ENCODE data around the gene S100A7A. TPM values are rescaled to one million over a fixed set of nuclear protein-coding genes. Genes with fewer than 3 reads are reported as not detected.

S100A7A gene
- total and polyA plus RNA-seq, 10 of the 15 experiments (the other 5 are each of a cell fraction or from before 2014, with no cell fraction given), result not detected

DNA sequence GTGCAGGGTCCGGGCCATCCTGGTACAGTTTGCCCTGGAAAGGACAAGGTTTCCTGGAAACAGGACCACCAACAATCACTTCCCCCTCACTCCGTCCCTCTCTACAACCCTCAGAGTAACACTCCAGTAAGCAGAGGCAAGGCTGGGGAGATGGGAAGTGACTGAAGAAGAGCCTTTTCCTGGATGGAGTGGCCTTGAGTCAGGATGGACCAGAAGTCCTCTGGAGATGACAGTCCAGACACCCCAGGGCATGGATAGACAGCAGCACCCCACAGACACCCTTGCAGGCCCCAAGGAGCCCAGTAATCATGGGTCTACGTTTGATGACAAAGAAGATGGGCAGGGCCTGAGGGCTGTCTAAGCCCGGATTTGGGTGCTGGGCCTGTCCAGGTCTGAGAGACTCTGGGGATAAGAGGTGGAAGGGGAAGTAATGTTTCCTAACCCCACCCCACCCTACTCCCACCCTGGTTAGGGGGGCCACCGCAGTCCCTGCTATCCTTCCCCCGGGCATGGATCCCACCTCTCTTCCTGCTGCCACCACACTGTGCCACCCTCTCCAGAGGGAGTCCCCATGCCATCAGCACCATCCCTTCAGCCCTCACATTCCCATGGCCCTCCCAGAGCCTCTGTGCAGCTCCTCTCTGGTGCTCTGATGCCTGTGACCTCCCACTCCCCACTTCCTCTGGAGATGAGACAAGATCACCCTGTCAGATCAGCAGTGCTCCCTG, 18.2 kb upstream of the S100A7A start:
- POLR2A ChIA-PET, result no interaction called here
- no peak overlapping the region for H3K4me3 ChIP-seq
- H3K27ac ChIP-seq (ENCODE audit: control insufficient read depth, insufficient read depth), result no peak overlapping the region
- TF ChIP-seq, protein P1, sequence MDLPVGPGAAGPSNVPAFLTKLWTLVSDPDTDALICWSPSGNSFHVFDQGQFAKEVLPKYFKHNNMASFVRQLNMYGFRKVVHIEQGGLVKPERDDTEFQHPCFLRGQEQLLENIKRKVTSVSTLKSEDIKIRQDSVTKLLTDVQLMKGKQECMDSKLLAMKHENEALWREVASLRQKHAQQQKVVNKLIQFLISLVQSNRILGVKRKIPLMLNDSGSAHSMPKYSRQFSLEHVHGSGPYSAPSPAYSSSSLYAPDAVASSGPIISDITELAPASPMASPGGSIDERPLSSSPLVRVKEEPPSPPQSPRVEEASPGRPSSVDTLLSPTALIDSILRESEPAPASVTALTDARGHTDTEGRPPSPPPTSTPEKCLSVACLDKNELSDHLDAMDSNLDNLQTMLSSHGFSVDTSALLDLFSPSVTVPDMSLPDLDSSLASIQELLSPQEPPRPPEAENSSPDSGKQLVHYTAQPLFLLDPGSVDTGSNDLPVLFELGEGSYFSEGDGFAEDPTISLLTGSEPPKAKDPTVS (IDR thresholded peaks at IDR 0.05; ENCODE audit: low read depth, low read length), result no peak
- CTCF ChIA-PET, result no interaction called here
- H4K20me1 ChIP-seq (ENCODE audit: control insufficient read depth, insufficient read depth), result no peaks in the 10 kb centered on the region
- in situ Hi-C loops (cut with MboI), result no loop called here
- H2AFZ ChIP-seq (ENCODE audit: control insufficient read depth, low read depth, low read length), result no peak overlapping the region
- intact Hi-C loops (cut with micrococcal nuclease; ENCODE audit: unreplicated experiment), result no loop called here
- RAD21 ChIA-PET (ENCODE audit: unreplicated experiment), result no interaction called here
- FAIRE-seq (no peak), ATAC-seq (no peak), DNase-seq (ENCODE audit: low read depth, low spot score) (no peak)
- SMC1A ChIA-PET (ENCODE audit: uncharacterized antibody, unreplicated experiment), result no interaction called here
- WGBS (ENCODE audit: insufficient coverage, insufficient replicate concordance, low lambda C conversion rate, missing lambda C conversion rate), result 22% methylated on average over 6 of the region's 6 CpGs
- H3K79me2 ChIP-seq (ENCODE audit: control insufficient read depth, insufficient read depth, low read length), result no peaks in the 10 kb centered on the region
- H3K9ac ChIP-seq (ENCODE audit: control insufficient read depth, insufficient read depth, low read length), result no peak overlapping the region
- no TSS peak for BruUV-seq (replicated peaks)
- no peaks in the 10 kb centered on the region for H3K36me3 ChIP-seq (ENCODE audit: control insufficient read depth in 2 of 2, insufficient read depth in 2 of 2, low read length in 1 of 2)
- H3K27me3 ChIP-seq (replicated peaks in 1 of 2; ENCODE audit: control insufficient read depth in 2 of 2, insufficient read depth in 2 of 2, low read length in 1 of 2), result peaks cover 0 to 6% of the 10 kb centered on the region in 2 experiments; a peak in 2 of 4 replicates
- H3K4me1 ChIP-seq (ENCODE audit: control insufficient read depth, insufficient read depth, low read length), result no peaks in the 10 kb centered on the region
- no peak overlapping the region for H3K4me2 ChIP-seq (ENCODE audit: control insufficient read depth, insufficient read depth)
- H3K9me3 ChIP-seq (replicated peaks; ENCODE audit: control insufficient read depth, insufficient read depth, low read length), result no peaks in the 10 kb centered on the region

DNA sequence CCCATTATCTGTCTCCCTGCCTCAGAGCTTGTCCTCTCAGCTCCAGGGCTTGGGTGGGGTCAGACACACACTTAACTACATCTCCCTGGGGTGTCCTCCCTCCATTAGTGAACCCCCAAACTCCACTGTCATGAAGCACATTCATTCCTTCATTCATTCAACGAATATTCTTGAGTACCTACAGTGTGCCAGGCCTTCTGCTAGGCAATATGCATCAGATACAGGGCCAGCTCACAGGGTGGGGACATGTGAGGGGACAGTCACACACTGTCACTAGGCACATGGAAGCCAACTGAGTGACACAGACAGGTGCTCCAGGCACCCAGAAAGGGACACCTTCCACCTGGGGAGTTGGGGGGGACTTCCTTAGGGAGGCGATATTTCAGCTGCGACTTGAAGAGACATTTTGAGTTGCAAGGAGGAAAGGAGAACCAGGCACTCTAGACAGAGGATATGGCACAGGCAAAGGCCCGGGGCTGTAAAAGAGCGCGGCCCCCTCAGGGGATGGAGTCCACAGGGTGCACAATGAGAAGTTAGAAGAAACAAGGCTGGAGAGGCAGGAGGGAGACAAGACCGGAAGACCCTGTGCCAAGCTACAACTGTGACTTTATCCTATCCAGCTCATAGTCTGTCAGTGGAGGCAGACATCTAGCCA, 16.8 kb upstream of the S100A7A start:
- H3K9me3 ChIP-seq (replicated peaks; ENCODE audit: control insufficient read depth, insufficient read depth, low read length), result no peaks in the 10 kb centered on the region
- ChIA-PET RAD21 (ENCODE audit: unreplicated experiment) (interaction anchor here (1.1 kb wide), 1 partner anchor 96 kb away, joined by 5 read pairs; no protein-coding TSS in a partner anchor), CTCF (interaction anchor here (1.3 to 6.8 kb wide), 4 partner anchors 44 to 95 kb away, joined by 3 to 44 read pairs (median 5); no protein-coding TSS in a partner anchor), SMC1A (ENCODE audit: uncharacterized antibody, unreplicated experiment) (no interaction called here), POLR2A (no interaction called here)
- no peaks in the 10 kb centered on the region for H4K20me1 ChIP-seq (ENCODE audit: control insufficient read depth, insufficient read depth)
- no peak for DNase-seq (ENCODE audit: low read depth, low spot score)
- in situ Hi-C loops (cut with MboI), result no loop called here
- ATAC-seq, result no peak
- H2AFZ ChIP-seq (ENCODE audit: control insufficient read depth, low read depth, low read length), result no peak overlapping the region
- no peaks in the 10 kb centered on the region for H3K79me2 ChIP-seq (ENCODE audit: control insufficient read depth, insufficient read depth, low read length)
- no peaks in the 10 kb centered on the region for H3K36me3 ChIP-seq (ENCODE audit: control insufficient read depth in 2 of 2, insufficient read depth in 2 of 2, low read length in 1 of 2)
- H3K9ac ChIP-seq (ENCODE audit: control insufficient read depth, insufficient read depth, low read length), result no peak overlapping the region
- H3K27me3 ChIP-seq (replicated peaks in 1 of 2; ENCODE audit: control insufficient read depth in 2 of 2, insufficient read depth in 2 of 2, low read length in 1 of 2), result peaks cover 0 to 6% of the 10 kb centered on the region in 2 experiments; a peak in 2 of 4 replicates
- 44% methylated on average over 7 of the region's 7 CpGs for WGBS (ENCODE audit: insufficient coverage, insufficient replicate concordance, low lambda C conversion rate, missing lambda C conversion rate)
- no TSS peak for BruUV-seq (replicated peaks)
- no peak overlapping the region for H3K4me3 ChIP-seq
- no peak overlapping the region for H3K4me2 ChIP-seq (ENCODE audit: control insufficient read depth, insufficient read depth)
- no peak for FAIRE-seq
- intact Hi-C loops (cut with micrococcal nuclease; ENCODE audit: unreplicated experiment), result loop anchor here (5.0 kb wide), 1 partner anchor 98 kb away; no protein-coding TSS in a partner anchor
- H3K4me1 ChIP-seq (ENCODE audit: control insufficient read depth, insufficient read depth, low read length), result no peaks in the 10 kb centered on the region
- H3K27ac ChIP-seq (ENCODE audit: control insufficient read depth, insufficient read depth), result no peak overlapping the region
- no peak for TF ChIP-seq NFXL1 (IDR thresholded peaks at IDR 0.05; ENCODE audit: borderline replicate concordance)
- no peak for TF ChIP-seq SPI1 (IDR thresholded peaks at IDR 0.05; ENCODE audit: borderline replicate concordance, insufficient read depth, low read depth, low read length)
- TF ChIP-seq SIX5 (IDR thresholded peaks at IDR 0.05; ENCODE audit: low read depth, low read length, severe bottlenecking), result no peak
- no peak for TF ChIP-seq RAD51 (IDR thresholded peaks at IDR 0.05)
- no peak for TF ChIP-seq WRNIP1 (IDR thresholded peaks at IDR 0.05; ENCODE audit: borderline replicate concordance, low read depth, low read length)
- TF ChIP-seq FOXM1 (IDR thresholded peaks at IDR 0.05; ENCODE audit: low read depth, low read length), result no peak
- TF ChIP-seq CHD4 (IDR thresholded peaks at IDR 0.05), result no peak
- TF ChIP-seq, protein P2, sequence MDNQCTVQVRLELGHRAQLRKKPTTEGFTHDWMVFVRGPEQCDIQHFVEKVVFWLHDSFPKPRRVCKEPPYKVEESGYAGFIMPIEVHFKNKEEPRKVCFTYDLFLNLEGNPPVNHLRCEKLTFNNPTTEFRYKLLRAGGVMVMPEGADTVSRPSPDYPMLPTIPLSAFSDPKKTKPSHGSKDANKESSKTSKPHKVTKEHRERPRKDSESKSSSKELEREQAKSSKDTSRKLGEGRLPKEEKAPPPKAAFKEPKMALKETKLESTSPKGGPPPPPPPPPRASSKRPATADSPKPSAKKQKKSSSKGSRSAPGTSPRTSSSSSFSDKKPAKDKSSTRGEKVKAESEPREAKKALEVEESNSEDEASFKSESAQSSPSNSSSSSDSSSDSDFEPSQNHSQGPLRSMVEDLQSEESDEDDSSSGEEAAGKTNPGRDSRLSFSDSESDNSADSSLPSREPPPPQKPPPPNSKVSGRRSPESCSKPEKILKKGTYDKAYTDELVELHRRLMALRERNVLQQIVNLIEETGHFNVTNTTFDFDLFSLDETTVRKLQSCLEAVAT (IDR thresholded peaks at IDR 0.05), result no peak
- no peak for TF ChIP-seq TCF12 (IDR thresholded peaks at IDR 0.05; ENCODE audit: low read depth, low read length)
- TF ChIP-seq ASH2L (IDR thresholded peaks at IDR 0.05; ENCODE audit: borderline replicate concordance, low read depth), result no peak
- no peak for TF ChIP-seq EGR1 (IDR thresholded peaks at IDR 0.05; ENCODE audit: borderline replicate concordance in 1 of 2, low read depth in 2 of 2, low read length in 2 of 2)

All from GM12878 (cell line).